ENCODE data around the gene TTF1.

DNA sequence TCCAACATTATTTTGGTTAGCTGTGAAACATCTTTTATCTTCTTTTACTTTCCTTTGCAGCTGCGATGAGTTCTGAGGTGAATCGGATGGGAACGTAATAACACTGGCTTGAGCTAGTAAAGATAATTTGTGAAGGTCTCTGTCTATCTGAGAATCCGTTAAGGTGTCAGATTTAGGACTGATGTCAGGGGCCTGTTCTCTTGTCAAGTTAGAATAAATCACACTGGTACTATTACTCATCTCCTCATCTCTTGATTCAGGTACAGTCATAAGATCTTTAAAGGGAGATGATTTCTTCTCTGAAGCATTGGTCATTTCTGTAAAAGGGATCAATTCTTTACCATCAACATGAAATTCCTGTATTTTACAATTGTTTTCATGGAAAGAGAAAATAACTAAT is 78.1 kb downstream of the TTF1 start:
- TF ChIP-seq POLR2A (IDR thresholded peaks at IDR 0.05; ENCODE audit: low read depth, low read length) (no peak), POLR2AphosphoS5 (IDR thresholded peaks at IDR 0.05; ENCODE audit: low read depth, low read length) (no peak), TAF1 (IDR thresholded peaks at IDR 0.05; ENCODE audit: borderline replicate concordance, low read depth, low read length) (no peak)
